Umbilical cord (tissue), 2 donors: ENCODE measurements around the gene SERPING1. TPM values are rescaled to one million over a fixed set of nuclear protein-coding genes. Genes with fewer than 3 reads are reported as not detected.
A peak's percentile ranks its signal among the peaks of the same experiment; 100 is the strongest.

ENCODE experiments used
- DNase-seq: peaks from one replicate; pipeline ENCODE4 v3.0.0-alpha.2; 2015; ENCODE audit warnings: low spot score
- total RNA-seq: library from RNA; depleted of rRNA; stranded (reverse); fragments of >200 nt; gene quantifications from one replicate; pipeline ENCODE4 v1.2.3, GENCODE V29; 2014; ENCODE audit warnings: low replicate concordance; ENCODE audit not compliant: insufficient read depth

The SERPING1 gene
- total RNA-seq, 1 donor from 2014 or later = 31.8 TPM

- DNase-seq = peak; percentile 88
These were observed 688 bp downstream of the SERPING1 start for GRCh38 chr11:57597916-57598830.

GRCh38 chr11:57598831-57599155 lies 1.3 kb downstream of the SERPING1 start:
- peak; percentile 49 for DNase-seq

GRCh38 chr11:57599381-57599780 lies 1.9 kb downstream of the SERPING1 start:
- no peak for DNase-seq

GRCh38 chr11:57601297-57601696 lies 3.8 kb downstream of the SERPING1 start:
- no peak for DNase-seq

GRCh38 chr11:57604296-57605027 lies 7.0 kb downstream of the SERPING1 start:
- DNase-seq = no peak

GRCh38 chr11:57605028-57605420 lies 7.5 kb downstream of the SERPING1 start:
- no peak for DNase-seq

- no peak for DNase-seq
These were observed 12.7 kb downstream of the SERPING1 start for GRCh38 chr11:57610170-57610569.

GRCh38 chr11:57614234-57614772 lies 16.8 kb downstream of the SERPING1 start:
- no peak for DNase-seq

GRCh38 chr11:57615308-57615707 lies 17.8 kb downstream of the SERPING1 start:
- DNase-seq = no peak

- no peak for DNase-seq
These were observed 19.1 kb downstream of the SERPING1 start for GRCh38 chr11:57616595-57616994.

GRCh38 chr11:57618438-57618837 lies 21.0 kb downstream of the SERPING1 start:
- DNase-seq = no peak

- no peak for DNase-seq
These were observed 21.8 kb downstream of the SERPING1 start for GRCh38 chr11:57619331-57619730.

- no peak for DNase-seq
These were observed 23.0 kb downstream of the SERPING1 start for GRCh38 chr11:57620467-57620866.

- no peak for DNase-seq
These were observed 24.8 kb downstream of the SERPING1 start for GRCh38 chr11:57622263-57622662.

GRCh38 chr11:57624864-57625263 lies 27.4 kb downstream of the SERPING1 start:
- no peak for DNase-seq

GRCh38 chr11:57626895-57627294 lies 29.4 kb downstream of the SERPING1 start:
- no peak for DNase-seq

- no peak for DNase-seq
These were observed 32.7 kb downstream of the SERPING1 start for GRCh38 chr11:57630171-57630570.

- DNase-seq = no peak
These were observed 34.6 kb downstream of the SERPING1 start for GRCh38 chr11:57632116-57632515.

GRCh38 chr11:57633394-57634070 lies 36.0 kb downstream of the SERPING1 start:
- DNase-seq = no peak

- no peak for DNase-seq
These were observed 36.8 kb downstream of the SERPING1 start for GRCh38 chr11:57634311-57634710.

GRCh38 chr11:57635246-57635645 lies 37.8 kb downstream of the SERPING1 start:
- no peak for DNase-seq

- DNase-seq = peak; percentile 75
These were observed 40.1 kb downstream of the SERPING1 start for GRCh38 chr11:57637626-57638004.
